Measurements from ENCODE around the gene EHMT1.
"Not testable (repeated sequence)": the region's sequence is repeated elsewhere in the genome, so short reads cannot be mapped to it uniquely, and the experiment has no call there.

Gene EHMT1

GRCh38 chr9:137620581-137620980 is 1.8 kb downstream of the EHMT1 start:
- no peaks in the 10 kb centered on the region for H3K9me3 ChIP-seq (ENCODE audit: low read length)
- H3F3A ChIP-seq (ENCODE audit: insufficient read depth, low read length), result no peaks in the 10 kb centered on the region
- no peak overlapping the region for H2AFZ ChIP-seq (ENCODE audit: low read length)
- H4K20me1 ChIP-seq (ENCODE audit: insufficient read depth, low read length), result no peaks in the 10 kb centered on the region
- peak overlapping the region; percentile 95 for H3K9ac ChIP-seq (ENCODE audit: low read length)
- peak overlapping the region; percentile 60 for H3K27ac ChIP-seq (ENCODE audit: low read depth, low read length, poor library complexity, severe bottlenecking)
- peaks cover 45% of the 10 kb centered on the region for H3K36me3 ChIP-seq (ENCODE audit: insufficient read depth, low read length)
- TF ChIP-seq, protein P1, sequence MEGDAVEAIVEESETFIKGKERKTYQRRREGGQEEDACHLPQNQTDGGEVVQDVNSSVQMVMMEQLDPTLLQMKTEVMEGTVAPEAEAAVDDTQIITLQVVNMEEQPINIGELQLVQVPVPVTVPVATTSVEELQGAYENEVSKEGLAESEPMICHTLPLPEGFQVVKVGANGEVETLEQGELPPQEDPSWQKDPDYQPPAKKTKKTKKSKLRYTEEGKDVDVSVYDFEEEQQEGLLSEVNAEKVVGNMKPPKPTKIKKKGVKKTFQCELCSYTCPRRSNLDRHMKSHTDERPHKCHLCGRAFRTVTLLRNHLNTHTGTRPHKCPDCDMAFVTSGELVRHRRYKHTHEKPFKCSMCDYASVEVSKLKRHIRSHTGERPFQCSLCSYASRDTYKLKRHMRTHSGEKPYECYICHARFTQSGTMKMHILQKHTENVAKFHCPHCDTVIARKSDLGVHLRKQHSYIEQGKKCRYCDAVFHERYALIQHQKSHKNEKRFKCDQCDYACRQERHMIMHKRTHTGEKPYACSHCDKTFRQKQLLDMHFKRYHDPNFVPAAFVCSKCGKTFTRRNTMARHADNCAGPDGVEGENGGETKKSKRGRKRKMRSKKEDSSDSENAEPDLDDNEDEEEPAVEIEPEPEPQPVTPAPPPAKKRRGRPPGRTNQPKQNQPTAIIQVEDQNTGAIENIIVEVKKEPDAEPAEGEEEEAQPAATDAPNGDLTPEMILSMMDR (IDR thresholded peaks at IDR 0.05; ENCODE audit: low read length), result no peak
- no peak for TF ChIP-seq EZH2 (IDR thresholded peaks at IDR 0.05; ENCODE audit: borderline replicate concordance, low read length)
- peak overlapping the region; percentile 97 for H3K4me2 ChIP-seq (ENCODE audit: low read length)
- no peaks in the 10 kb centered on the region for H3K27me3 ChIP-seq (ENCODE audit: insufficient read depth, low read length)
- peaks cover 54% of the 10 kb centered on the region for H3K4me1 ChIP-seq (ENCODE audit: insufficient read depth, low read length, severe bottlenecking)
- peak overlapping the region; percentile 82 for H3K4me3 ChIP-seq (ENCODE audit: low read depth, low read length, poor library complexity, severe bottlenecking)
- no peaks in the 10 kb centered on the region for H3K9me2 ChIP-seq (ENCODE audit: low read depth, low read length)
- peaks cover 71% of the 10 kb centered on the region for H3K79me2 ChIP-seq (ENCODE audit: insufficient read depth, low read length)

DNA sequence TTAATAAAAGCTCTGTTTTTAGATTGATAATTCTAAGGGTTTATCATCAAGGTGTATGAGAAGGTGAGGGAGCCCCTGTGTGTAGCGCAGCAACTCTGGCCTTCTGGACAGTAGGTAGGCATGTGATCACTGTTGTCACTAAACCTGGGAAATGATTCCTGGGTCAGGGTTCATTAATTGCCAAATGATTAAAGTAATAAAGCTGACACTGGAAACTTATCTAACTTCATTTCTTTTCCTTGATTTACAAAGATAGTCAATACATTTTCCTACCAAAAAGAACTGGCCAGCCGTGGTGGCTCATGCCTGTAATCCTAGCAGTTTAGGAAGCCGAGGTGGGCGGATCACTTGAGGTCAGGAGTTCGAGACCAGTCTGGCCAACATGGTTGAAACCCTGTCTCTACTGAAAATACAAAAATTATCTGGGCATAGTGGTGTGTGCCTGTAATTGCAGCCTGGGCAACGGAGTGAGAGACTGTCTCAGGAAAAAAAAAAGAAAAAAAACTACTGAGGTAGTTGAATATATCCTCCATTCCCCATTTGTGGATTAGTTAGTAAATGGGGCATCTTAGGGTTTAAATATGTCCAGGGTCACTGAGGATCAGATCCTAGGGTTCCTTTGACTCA is 2.4 kb downstream of the EHMT1 start:
- H3K9me2 ChIP-seq (ENCODE audit: low read depth, low read length), result no peaks in the 10 kb centered on the region
- H4K20me1 ChIP-seq (ENCODE audit: insufficient read depth, low read length), result no peaks in the 10 kb centered on the region
- H3K9me3 ChIP-seq (ENCODE audit: low read length), result no peaks in the 10 kb centered on the region
- peak overlapping the region; percentile 95; the same call in 1 of the 2 replicates for H3K9ac ChIP-seq (ENCODE audit: low read length)
- H3K4me2 ChIP-seq (ENCODE audit: low read length), result peak overlapping the region; percentile 97
- peaks cover 55% of the 10 kb centered on the region for H3K4me1 ChIP-seq (ENCODE audit: insufficient read depth, low read length, severe bottlenecking)
- no peak overlapping the region for H2AFZ ChIP-seq (ENCODE audit: low read length)
- H3K36me3 ChIP-seq (ENCODE audit: insufficient read depth, low read length), result peaks cover 39% of the 10 kb centered on the region
- no peaks in the 10 kb centered on the region for H3K27me3 ChIP-seq (ENCODE audit: insufficient read depth, low read length)
- peak overlapping the region; percentile 82 for H3K4me3 ChIP-seq (ENCODE audit: low read depth, low read length, poor library complexity, severe bottlenecking)
- TF ChIP-seq EZH2 (IDR thresholded peaks at IDR 0.05; ENCODE audit: borderline replicate concordance, low read length), result no peak
- TF ChIP-seq, protein P1 (IDR thresholded peaks at IDR 0.05; ENCODE audit: low read length), result peak; percentile 47
- H3K27ac ChIP-seq (ENCODE audit: low read depth, low read length, poor library complexity, severe bottlenecking), result peak overlapping the region; percentile 60
- no peaks in the 10 kb centered on the region for H3F3A ChIP-seq (ENCODE audit: insufficient read depth, low read length)
- H3K79me2 ChIP-seq (ENCODE audit: insufficient read depth, low read length), result peaks cover 78% of the 10 kb centered on the region

DNA sequence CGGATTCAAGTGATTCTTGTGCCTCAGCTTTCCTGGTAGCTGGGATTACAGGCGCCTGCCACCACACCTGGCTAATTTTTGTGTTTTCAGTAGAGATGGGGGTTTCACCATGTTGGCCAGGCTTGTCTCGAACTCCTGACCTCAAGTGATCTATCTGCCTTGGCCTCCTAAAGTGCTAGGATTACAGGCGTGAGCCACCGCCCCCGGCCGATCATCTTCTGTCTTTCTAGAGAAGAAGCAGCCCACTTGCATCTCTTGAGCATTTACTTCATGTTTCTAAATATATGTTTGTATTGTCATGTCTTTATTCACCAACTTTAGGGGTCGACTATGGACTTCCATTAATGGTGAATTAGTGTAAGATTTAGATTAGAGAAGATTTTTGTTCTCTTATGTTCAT is 3.4 kb downstream of the EHMT1 start:
- H3K36me3 ChIP-seq (ENCODE audit: insufficient read depth, low read length), result peaks cover 35% of the 10 kb centered on the region
- H3K9me2 ChIP-seq (ENCODE audit: low read depth, low read length); H4K20me1 ChIP-seq (ENCODE audit: insufficient read depth, low read length); H3K27me3 ChIP-seq (ENCODE audit: insufficient read depth, low read length); H3K4me2 ChIP-seq (ENCODE audit: low read length); H3K9ac ChIP-seq (ENCODE audit: low read length); H3F3A ChIP-seq (ENCODE audit: insufficient read depth, low read length); H2AFZ ChIP-seq (ENCODE audit: low read length); H3K9me3 ChIP-seq (ENCODE audit: low read length); H3K4me3 ChIP-seq (ENCODE audit: low read depth, low read length, poor library complexity, severe bottlenecking): not testable (repeated sequence)
- H3K79me2 ChIP-seq (ENCODE audit: insufficient read depth, low read length), result peaks cover 85% of the 10 kb centered on the region
- peaks cover 54% of the 10 kb centered on the region for H3K4me1 ChIP-seq (ENCODE audit: insufficient read depth, low read length, severe bottlenecking)
- H3K27ac ChIP-seq (ENCODE audit: low read depth, low read length, poor library complexity, severe bottlenecking), result peak overlapping the region; percentile 10

- H3K79me2 ChIP-seq (ENCODE audit: insufficient read depth, low read length), result peaks cover 90% of the 10 kb centered on the region
- no peaks in the 10 kb centered on the region for H3K27me3 ChIP-seq (ENCODE audit: insufficient read depth, low read length)
- no peak overlapping the region for H2AFZ ChIP-seq (ENCODE audit: low read length)
- H3K27ac ChIP-seq (ENCODE audit: low read depth, low read length, poor library complexity, severe bottlenecking), result peak overlapping the region; percentile 53
- H3K4me3 ChIP-seq (ENCODE audit: low read depth, low read length, poor library complexity, severe bottlenecking), result no peak overlapping the region
- TF ChIP-seq EZH2 (IDR thresholded peaks at IDR 0.05; ENCODE audit: borderline replicate concordance, low read length), result no peak
- H3K4me1 ChIP-seq (ENCODE audit: insufficient read depth, low read length, severe bottlenecking), result peaks cover 71% of the 10 kb centered on the region
- H3K4me2 ChIP-seq (ENCODE audit: low read length), result no peak overlapping the region
- H3K9me3 ChIP-seq (ENCODE audit: low read length), result no peaks in the 10 kb centered on the region
- H4K20me1 ChIP-seq (ENCODE audit: insufficient read depth, low read length), result no peaks in the 10 kb centered on the region
- no peaks in the 10 kb centered on the region for H3K9me2 ChIP-seq (ENCODE audit: low read depth, low read length)
- no peak overlapping the region for H3K9ac ChIP-seq (ENCODE audit: low read length)
- H3K36me3 ChIP-seq (ENCODE audit: insufficient read depth, low read length), result peaks cover 32% of the 10 kb centered on the region
- H3F3A ChIP-seq (ENCODE audit: insufficient read depth, low read length), result no peaks in the 10 kb centered on the region
Measured at GRCh38 chr9:137626464-137626863, 7.7 kb downstream of the EHMT1 start.

- peaks cover 27% of the 10 kb centered on the region for H3K36me3 ChIP-seq (ENCODE audit: insufficient read depth, low read length)
- not testable (repeated sequence) for H3K9me3 ChIP-seq (ENCODE audit: low read length); H3K9me2 ChIP-seq (ENCODE audit: low read depth, low read length); H3K4me3 ChIP-seq (ENCODE audit: low read depth, low read length, poor library complexity, severe bottlenecking); H3K27me3 ChIP-seq (ENCODE audit: insufficient read depth, low read length); H3K9ac ChIP-seq (ENCODE audit: low read length); H2AFZ ChIP-seq (ENCODE audit: low read length); H3K4me2 ChIP-seq (ENCODE audit: low read length); H3F3A ChIP-seq (ENCODE audit: insufficient read depth, low read length); H4K20me1 ChIP-seq (ENCODE audit: insufficient read depth, low read length)
- peaks cover 90% of the 10 kb centered on the region for H3K79me2 ChIP-seq (ENCODE audit: insufficient read depth, low read length)
- peaks cover 76% of the 10 kb centered on the region for H3K4me1 ChIP-seq (ENCODE audit: insufficient read depth, low read length, severe bottlenecking)
- H3K27ac ChIP-seq (ENCODE audit: low read depth, low read length, poor library complexity, severe bottlenecking), result peak overlapping the region; percentile 49
Measured at GRCh38 chr9:137627406-137627805, 8.6 kb downstream of the EHMT1 start.

Data from OCI-LY1 (cell line).